H9 (cell line): ENCODE results near the gene CHAF1B. TPM values are rescaled to one million over a fixed set of nuclear protein-coding genes. Genes with fewer than 3 reads are reported as not detected.

Experiments
- DNase-seq: peaks from one replicate; pipeline ENCODE4 v3.0.0-alpha.2; 2017
- H2AFZ ChIP-seq: one replicate; pipeline ENCODE4 v1.6.1; 2013; ENCODE audit warnings: mild to moderate bottlenecking, low read length, control low read depth, moderate library complexity
- H2AK5ac ChIP-seq: 2 replicates; pipeline ENCODE4 v1.6.1; 2013; ENCODE audit warnings: low read length, control low read depth, mixed read lengths; ENCODE audit not compliant: insufficient read length
- H2BK120ac ChIP-seq: one replicate; pipeline ENCODE4 v1.6.1; 2013; ENCODE audit warnings: low read depth, mild to moderate bottlenecking, low read length, control low read depth, inconsistent platforms; ENCODE audit not compliant: poor library complexity, severe bottlenecking
- H2BK12ac ChIP-seq: 2 replicates; pipeline ENCODE4 v1.6.1; 2013; ENCODE audit warnings: low read length, control low read depth, mixed read lengths, low read depth; ENCODE audit not compliant: insufficient read length
- H2BK15ac ChIP-seq: 2 replicates; pipeline ENCODE4 v1.6.1; 2013; ENCODE audit warnings: low read depth, low read length, control low read depth
- H2BK20ac ChIP-seq: one replicate; pipeline ENCODE4 v1.6.1; 2013; ENCODE audit warnings: low read depth, mild to moderate bottlenecking, low read length, control low read depth, inconsistent platforms; ENCODE audit not compliant: poor library complexity, severe bottlenecking
- H2BK5ac ChIP-seq: 2 replicates; pipeline ENCODE4 v1.6.1; 2013; ENCODE audit warnings: low read length, control low read depth, mixed read lengths; ENCODE audit not compliant: insufficient read length
- H3K14ac ChIP-seq: 2 replicates; pipeline ENCODE4 v1.6.1; 2013; ENCODE audit warnings: low read length, control low read depth; ENCODE audit not compliant: insufficient read depth
- H3K18ac ChIP-seq: 2 replicates; pipeline ENCODE4 v1.6.1; 2013; ENCODE audit warnings: low read depth, mild to moderate bottlenecking, mixed read lengths, low read length, control low read depth; ENCODE audit not compliant: insufficient read length
- H3K23ac ChIP-seq: 2 replicates; pipeline ENCODE4 v1.6.1; 2013; ENCODE audit warnings: low read length, control low read depth, mixed read lengths, low read depth; ENCODE audit not compliant: insufficient read length
- H3K23me2 ChIP-seq: 2 replicates; pipeline ENCODE4 v1.6.1; 2013; ENCODE audit warnings: low read depth, mild to moderate bottlenecking, mixed read lengths, low read length, control low read depth; ENCODE audit not compliant: insufficient read length, poor library complexity, severe bottlenecking
- H3K27ac ChIP-seq: 2 replicates; pipeline ENCODE4 v1.5.1; 2013; ENCODE audit warnings: low read length, control low read depth, mixed read lengths, low read depth; ENCODE audit not compliant: insufficient read length
- H3K27me3 ChIP-seq: 2 replicates; pipeline ENCODE4 v1.6.1; 2013; ENCODE audit warnings: low read length, control low read depth, inconsistent platforms; ENCODE audit not compliant: insufficient read depth
- H3K4ac ChIP-seq: 2 replicates; pipeline ENCODE4 v1.6.1; 2013; ENCODE audit warnings: low read depth, mild to moderate bottlenecking, control low read depth, inconsistent platforms, low read length, moderate library complexity
- H3K4me1 ChIP-seq: 2 replicates; pipeline ENCODE4 v1.6.1; 2013; ENCODE audit warnings: low read length, control low read depth, inconsistent platforms; ENCODE audit not compliant: insufficient read depth
- H3K4me2 ChIP-seq: 2 replicates; pipeline ENCODE4 v1.6.1; 2013; ENCODE audit warnings: low read length, control low read depth, mixed read lengths; ENCODE audit not compliant: insufficient read length, insufficient read depth
- H3K56ac ChIP-seq: 2 replicates; pipeline ENCODE4 v1.6.1; 2013; ENCODE audit warnings: low read depth, mild to moderate bottlenecking, mixed read lengths, low read length, control low read depth; ENCODE audit not compliant: insufficient read length
- H3K79me1 ChIP-seq: 2 replicates; pipeline ENCODE4 v1.6.1; 2013; ENCODE audit warnings: low read depth, mild to moderate bottlenecking, moderate library complexity, low read length, control low read depth, inconsistent platforms; ENCODE audit not compliant: insufficient read depth, poor library complexity, severe bottlenecking
- H3K79me2 ChIP-seq: 2 replicates; pipeline ENCODE4 v1.6.1; 2013; ENCODE audit warnings: low read length, control low read depth, inconsistent platforms; ENCODE audit not compliant: insufficient read depth
- H3K9ac ChIP-seq: 2 replicates; pipeline ENCODE4 v1.6.1; 2013; ENCODE audit warnings: low read length, control low read depth, mixed read lengths; ENCODE audit not compliant: insufficient read length; ENCODE audit errors: extremely low read depth
- H3K9me3 ChIP-seq: one replicate; pipeline ENCODE4 v1.6.1; 2013; ENCODE audit warnings: low read depth, low read length, inconsistent platforms; ENCODE audit not compliant: control insufficient read depth
- H3T11ph ChIP-seq: one replicate; pipeline ENCODE4 v1.6.1; 2013; ENCODE audit warnings: mild to moderate bottlenecking, low read length, control low read depth, inconsistent platforms
- H4K20me1 ChIP-seq: one replicate; pipeline ENCODE4 v1.6.1; 2013; ENCODE audit not compliant: control insufficient read depth, insufficient read length, insufficient read depth
- H4K5ac ChIP-seq: 2 replicates; pipeline ENCODE4 v1.6.1; 2013; ENCODE audit warnings: low read depth, mild to moderate bottlenecking, mixed read lengths, low read length, control low read depth; ENCODE audit not compliant: insufficient read length
- H4K8ac ChIP-seq: replicated peaks from 2 replicates; pipeline ENCODE4 v1.6.1; 2013; ENCODE audit warnings: low read length, control low read depth, mixed read lengths, low read depth; ENCODE audit not compliant: insufficient read length
- H4K91ac ChIP-seq: 2 replicates; pipeline ENCODE4 v1.6.1; 2013; ENCODE audit warnings: low read depth, mild to moderate bottlenecking, moderate library complexity, mixed read lengths, low read length, control low read depth; ENCODE audit not compliant: insufficient read length
- H3K27ac Mint-ChIP-seq, 3 experiments: 2 replicates in 2 of 3; 3 replicates in 1 of 3; pipeline ENCODE4 v1.8.0; 2020 to 2021; ENCODE audit warnings: mixed read lengths in 3 of 3, mild to moderate bottlenecking in 1 of 3, moderate library complexity in 1 of 3
- H3K27me3 Mint-ChIP-seq: 2 replicates; pipeline ENCODE4 v1.8.0; 2021; ENCODE audit warnings: low read depth, mild to moderate bottlenecking, moderate library complexity, mixed read lengths
- H3K36me3 Mint-ChIP-seq, 3 experiments: 2 replicates in 2 of 3; 3 replicates in 1 of 3; pipeline ENCODE4 v1.8.0; 2020 to 2021; ENCODE audit warnings: low read depth in 3 of 3, mixed read lengths in 3 of 3; ENCODE audit not compliant: insufficient read depth in 1 of 3
- H3K4me1 Mint-ChIP-seq, 2 experiments: 2 replicates each; pipeline ENCODE4 v1.8.0; 2020; ENCODE audit warnings: mixed read lengths in 2 of 2
- H3K4me3 Mint-ChIP-seq, 2 experiments: 2 replicates in 1 of 2; 3 replicates in 1 of 2; pipeline ENCODE4 v1.8.0; 2020 to 2021; ENCODE audit warnings: mild to moderate bottlenecking in 2 of 2, mixed read lengths in 2 of 2, moderate library complexity in 1 of 2
- H3K9me3 Mint-ChIP-seq, 2 experiments: 2 replicates in 1 of 2; 3 replicates in 1 of 2; pipeline ENCODE4 v1.8.0; 2020; ENCODE audit warnings: mild to moderate bottlenecking in 2 of 2, mixed read lengths in 2 of 2, moderate library complexity in 1 of 2
- CTCF ChIP-seq: fragments of 200-600 bp; sonication (generic); conservative IDR thresholded peaks from 3 replicates; pipeline ENCODE4 v1.8.0; 2021; ENCODE audit warnings: antibody characterized with exemption, mild to moderate bottlenecking
- WGBS: extraction: QIAGEN DNeasy Blood & Tissue Kit; methylation state at CpG from one replicate; pipeline ENCODE4 v1.1.7; 2013; ENCODE audit warnings: missing lambda C conversion rate, low lambda C conversion rate, mixed read lengths; ENCODE audit not compliant: insufficient read length; ENCODE audit errors: extremely low coverage; 5-methylcytosine and 5-hydroxymethylcytosine counted together
- total RNA-seq: library from RNA; stranded (reverse); gene quantifications from 2 replicates; pipeline ENCODE4 v1.2.1, GENCODE V29; 2021

CHAF1B gene
- total RNA-seq, 1 experiment from 2014 or later = 19.3 TPM

GRCh38 chr21:36463204-36463603 is 78.0 kb downstream of the CHAF1B start:
- no peak overlapping the region for H3K27ac ChIP-seq
- no peak overlapping the region for H2BK5ac ChIP-seq
- no peak overlapping the region for H3K9ac ChIP-seq
- no peak overlapping the region for H3K18ac ChIP-seq
- H3K36me3 Mint-ChIP-seq = no peaks in the 10 kb centered on the region
- H2BK20ac ChIP-seq = no peak overlapping the region
- no peaks in the 10 kb centered on the region for H4K20me1 ChIP-seq
- no peaks in the 10 kb centered on the region for H3K23me2 ChIP-seq
- no peaks in the 10 kb centered on the region for H3K9me3 Mint-ChIP-seq
- H3K79me2 ChIP-seq = no peaks in the 10 kb centered on the region
- no peaks in the 10 kb centered on the region for H3K79me1 ChIP-seq
- no peak overlapping the region for H3K56ac ChIP-seq
- no peak overlapping the region for H3K4ac ChIP-seq
- H3K27ac Mint-ChIP-seq = peak overlapping the region in 1 of 3 experiments; percentile 51; a peak in 1 of 7 replicates
- no peaks in the 10 kb centered on the region for H3K9me3 ChIP-seq
- no peak overlapping the region for H2BK120ac ChIP-seq
- no peak for DNase-seq
- no peak overlapping the region for H4K91ac ChIP-seq
- no peak overlapping the region for H3K23ac ChIP-seq
- H4K8ac ChIP-seq = no peak overlapping the region
- H3K27me3 Mint-ChIP-seq = no peaks in the 10 kb centered on the region
- 0 out of 2 replicates have a peak, but pooled peaks cover 5% of the 10 kb centered on the region for H3K4me1 ChIP-seq
- TF ChIP-seq CTCF = no peak
- no peak overlapping the region; a peak in 1 of 5 replicates for H3K4me3 Mint-ChIP-seq
- H2BK15ac ChIP-seq = no peak overlapping the region
- H3K27me3 ChIP-seq = no peaks in the 10 kb centered on the region
- H3K14ac ChIP-seq = no peak overlapping the region
- H3K4me2 ChIP-seq = no peak overlapping the region
- H3T11ph ChIP-seq = no peak overlapping the region
- no peak overlapping the region for H2AFZ ChIP-seq
- H2BK12ac ChIP-seq = no peak overlapping the region
- no peak overlapping the region for H2AK5ac ChIP-seq
- no peak overlapping the region for H4K5ac ChIP-seq
- peaks cover 25 to 40% of the 10 kb centered on the region in 2 experiments for H3K4me1 Mint-ChIP-seq
- WGBS = no CpG with 5 or more reads among the region's 10 CpGs
